Naive thymus-derived CD8-positive, alpha-beta T cell (primary cell): ENCODE results near the gene UQCRC1. TPM values are rescaled to one million over a fixed set of nuclear protein-coding genes. Genes with fewer than 3 reads are reported as not detected.

ENCODE experiments used
- ATAC-seq, 2 donors: fragments of 150-1000 bp; cut with Tn5 transposase in 1 of 2; sonication (Bioruptor Pico), chemical (Tn5 transposase) in 1 of 2; 1 replicate in 1 of 2; 2 replicates in 1 of 2; pipeline ENCODE4 v1.10.0; 2021; ENCODE audit warnings: mild to moderate bottlenecking in 2 of 2, moderate library complexity in 2 of 2
- POLR2A ChIA-PET: fragments of 350-600 bp; sonication (Branson Sonifier 250); formaldehyde crosslinking; loops from one replicate; lab custom pipeline; 2021; ENCODE audit warnings: antibody characterized with exemption; lab: Charles Lee
- DNase-seq, 10 donors: peaks; one replicate each; pipeline versions ENCODE4 v3.0.0 to v3.0.0-alpha.2; 2020 to 2022
- H3K27ac Mint-ChIP-seq, 10 donors: one replicate each; pipeline ENCODE4 v1.8.0; 2020 to 2022; ENCODE audit warnings: mild to moderate bottlenecking in 10 of 10, mixed read lengths in 10 of 10, moderate library complexity in 4 of 10, inconsistent platforms in 1 of 10
- H3K27me3 Mint-ChIP-seq, 5 donors: one replicate each; pipeline ENCODE4 v1.8.0; 2021 to 2022; ENCODE audit warnings: mixed read lengths in 5 of 5
- H3K36me3 Mint-ChIP-seq, 3 donors: one replicate each; pipeline ENCODE4 v1.8.0; 2020 to 2022; ENCODE audit warnings: mixed read lengths in 3 of 3, mild to moderate bottlenecking in 2 of 3, inconsistent platforms in 1 of 3
- H3K4me1 Mint-ChIP-seq, 4 donors: one replicate each; pipeline ENCODE4 v1.8.0; 2021 to 2022; ENCODE audit warnings: mixed read lengths in 4 of 4
- H3K4me3 Mint-ChIP-seq, 10 donors: one replicate each; pipeline ENCODE4 v1.8.0; 2020 to 2022; ENCODE audit warnings: mild to moderate bottlenecking in 10 of 10, mixed read lengths in 10 of 10, moderate library complexity in 6 of 10, inconsistent platforms in 1 of 10
- H3K9me3 Mint-ChIP-seq, 9 donors: one replicate each; pipeline ENCODE4 v1.8.0; 2020 to 2022; ENCODE audit warnings: mixed read lengths in 9 of 9, mild to moderate bottlenecking in 3 of 9, inconsistent platforms in 1 of 9, moderate library complexity in 1 of 9
- polyA plus RNA-seq, 3 donors: library from polyadenylated mRNA; unstranded; fragments of 300-500 nt; fragmentation: Illumina TruSeq; gene quantifications; one replicate each; pipeline ENCODE4 v1.2.3, GENCODE V29; 2021
- total RNA-seq, 8 experiments: library from RNA in 2 of 8; stranded (reverse) in 2 of 8; gene quantifications; one replicate each; pipeline ENCODE4 v1.2.3 and lab custom pipeline; 2021 to 2026

UQCRC1 gene
- total and polyA plus RNA-seq, 5 experiments from 2014 or later: 78.8 to 167 (median 143) TPM

GRCh38 chr3:48595526-48596121 is 13.8 kb downstream of the UQCRC1 start:
- peak overlapping the region in 2 of 10 donors; percentile 26 to 31 for H3K4me3 Mint-ChIP-seq
- no peaks in the 10 kb centered on the region for H3K9me3 Mint-ChIP-seq
- ATAC-seq (peak in 1 of 2 donors; percentile 20), DNase-seq (no peak)
- H3K27ac Mint-ChIP-seq: peak overlapping the region in 2 of 10 donors; percentile 4 to 84
- POLR2A ChIA-PET: no interaction called here
- H3K27me3 Mint-ChIP-seq: peaks cover 8 to 49% (median 25%) of the 10 kb centered on the region in 5 donors
- peaks cover 5 to 17% (median 9%) of the 10 kb centered on the region in 4 donors for H3K4me1 Mint-ChIP-seq
- H3K36me3 Mint-ChIP-seq: peaks cover 0 to 22% (median 2%) of the 10 kb centered on the region in 3 donors

DNA sequence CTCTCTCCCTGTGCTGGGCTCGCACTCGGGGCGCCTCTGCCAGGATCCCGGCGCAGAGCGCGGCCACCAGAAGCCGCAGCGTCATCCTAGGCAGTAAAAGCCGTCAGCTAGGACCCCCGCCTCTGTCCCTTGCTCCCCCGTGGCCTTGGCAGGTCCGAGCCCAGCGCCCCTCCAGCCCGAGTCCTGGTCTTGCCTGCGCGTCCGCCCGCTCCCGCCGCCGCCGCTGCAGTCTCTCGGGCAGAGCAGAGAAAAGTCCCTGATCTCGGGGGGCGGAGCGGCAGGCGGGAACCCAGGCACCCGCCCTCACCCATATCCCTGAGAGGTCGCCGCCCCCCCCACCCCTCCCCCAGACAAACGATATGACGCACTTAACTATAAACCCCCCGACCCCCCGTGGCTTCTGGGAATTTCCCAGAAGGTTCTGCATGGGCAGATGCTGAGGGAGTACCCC is 14.3 kb downstream of the UQCRC1 start, which contains the start of gene COL7A1:
COL7A1 (minus strand) TSS at position 255 of the 451 bp plus-strand sequence; CDS start at position 85, 170 bp downstream.
- H3K4me1 Mint-ChIP-seq: peaks cover 5 to 17% (median 9%) of the 10 kb centered on the region in 4 donors
- ATAC-seq: peak; percentile 35 to 62
- peak in 3 of 10 donors; percentile 8 to 17 (median 12) for DNase-seq
- peak within 1 kb of the TSS in 7 of 10 donors; percentile 8 to 67 (median 45) for H3K4me3 Mint-ChIP-seq
- H3K27me3 Mint-ChIP-seq: peaks cover 8 to 54% (median 28%) of the 10 kb centered on the region in 5 donors
- peak within 1 kb of the TSS in 3 of 10 donors; percentile 35 to 84 (median 60) for H3K27ac Mint-ChIP-seq
- H3K9me3 Mint-ChIP-seq: no peaks in the 10 kb centered on the region
- H3K36me3 Mint-ChIP-seq: peaks cover 0 to 17% (median 0%) of the 10 kb centered on the region in 3 donors
- POLR2A ChIA-PET: no interaction called here

DNA sequence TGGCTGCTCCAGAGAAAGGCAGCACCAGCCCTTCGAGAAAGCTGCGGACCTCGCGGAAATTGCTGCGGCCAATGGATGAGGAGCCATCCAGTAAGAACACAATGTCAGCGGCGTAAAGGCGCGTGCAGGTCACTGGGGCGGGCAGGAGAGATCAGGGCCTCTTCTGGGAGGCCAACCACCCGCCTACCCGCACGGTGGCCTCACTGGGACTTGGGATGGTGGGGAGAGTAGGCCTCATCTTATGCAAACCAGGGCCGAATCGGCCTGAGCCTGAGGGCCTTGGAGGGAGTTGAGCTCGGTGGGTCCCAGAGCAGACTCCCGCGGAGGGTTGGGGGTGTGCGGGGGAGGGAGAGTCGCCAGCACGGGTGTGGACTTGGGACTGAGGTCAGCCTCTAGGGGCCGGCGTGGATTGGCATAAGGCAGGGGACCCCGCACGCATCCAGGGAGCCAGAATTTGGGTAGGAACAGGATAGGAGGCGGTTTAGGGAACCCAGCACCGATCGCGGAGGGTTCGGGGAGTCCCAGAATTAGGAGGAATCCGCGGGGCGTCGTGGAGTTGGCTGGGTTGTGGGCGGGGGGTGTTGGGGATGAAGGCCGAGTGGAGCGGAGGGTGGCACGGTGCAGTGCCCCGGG is 14.9 kb downstream of the UQCRC1 start:
- DNase-seq (no peak), ATAC-seq (no peak)
- Mint-ChIP-seq H3K9me3 (no peaks in the 10 kb centered on the region), H3K27ac (peak overlapping the region in 3 of 10 donors; percentile 35 to 60 (median 37)), H3K27me3 (peaks cover 11 to 59% (median 33%) of the 10 kb centered on the region in 5 donors), H3K36me3 (peaks cover 0 to 12% (median 0%) of the 10 kb centered on the region in 3 donors), H3K4me1 (peaks cover 5 to 17% (median 9%) of the 10 kb centered on the region in 4 donors), H3K4me3 (peak overlapping the region in 7 of 10 donors; percentile 8 to 67 (median 45))
- POLR2A ChIA-PET: no interaction called here

- H3K4me3 Mint-ChIP-seq: no peak overlapping the region
- POLR2A ChIA-PET: no interaction called here
- H3K9me3 Mint-ChIP-seq: no peaks in the 10 kb centered on the region
- ATAC-seq (no peak), DNase-seq (no peak)
- H3K4me1 Mint-ChIP-seq: peaks cover 5 to 17% (median 9%) of the 10 kb centered on the region in 4 donors
- H3K27ac Mint-ChIP-seq: peak overlapping the region in 1 of 10 donors; percentile 56
- peaks cover 0 to 2% (median 0%) of the 10 kb centered on the region in 3 donors for H3K36me3 Mint-ChIP-seq
- peaks cover 16 to 70% (median 42%) of the 10 kb centered on the region in 5 donors for H3K27me3 Mint-ChIP-seq
Observed at GRCh38 chr3:48593337-48593736, 16.1 kb downstream of the UQCRC1 start.

- Mint-ChIP-seq H3K27me3 (peaks cover 16 to 78% (median 47%) of the 10 kb centered on the region in 5 donors), H3K27ac (no peak overlapping the region), H3K4me3 (no peak overlapping the region), H3K36me3 (no peaks in the 10 kb centered on the region), H3K4me1 (peaks cover 5 to 17% (median 9%) of the 10 kb centered on the region in 4 donors), H3K9me3 (no peaks in the 10 kb centered on the region)
- ATAC-seq (no peak), DNase-seq (no peak)
- POLR2A ChIA-PET: no interaction called here
Observed at GRCh38 chr3:48592519-48593087, 16.8 kb downstream of the UQCRC1 start.

GRCh38 chr3:48591886-48592518 is 17.4 kb downstream of the UQCRC1 start:
- Mint-ChIP-seq H3K27me3 (peaks cover 16 to 84% (median 53%) of the 10 kb centered on the region in 5 donors), H3K4me3 (no peak overlapping the region), H3K27ac (no peak overlapping the region), H3K36me3 (no peaks in the 10 kb centered on the region), H3K9me3 (no peaks in the 10 kb centered on the region), H3K4me1 (peaks cover 5 to 17% (median 9%) of the 10 kb centered on the region in 4 donors)
- POLR2A ChIA-PET: no interaction called here
- ATAC-seq (no peak), DNase-seq (no peak)

DNA sequence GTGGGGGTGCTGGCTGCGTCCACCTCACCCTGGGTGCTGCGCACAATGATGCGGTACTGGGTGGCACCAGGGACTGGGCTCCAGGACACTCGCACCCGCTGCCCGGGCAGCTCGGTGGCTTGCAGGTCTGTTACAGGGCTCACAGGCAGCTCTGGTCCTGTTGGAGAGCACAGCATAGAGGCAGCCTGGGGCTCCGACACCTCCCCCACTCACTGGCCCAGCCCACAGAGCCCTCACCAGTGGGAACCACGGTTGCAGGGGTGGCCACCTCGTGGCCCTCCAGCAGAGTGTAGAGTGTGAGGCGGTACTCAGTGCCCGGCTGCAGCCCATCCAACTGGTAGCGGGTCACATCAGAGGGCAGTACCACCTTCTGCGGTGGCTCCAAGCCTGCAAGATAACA is 18.0 kb downstream of the UQCRC1 start:
- Mint-ChIP-seq H3K27me3 (peaks cover 16 to 88% (median 58%) of the 10 kb centered on the region in 5 donors), H3K4me3 (no peak overlapping the region), H3K4me1 (peaks cover 5 to 16% (median 9%) of the 10 kb centered on the region in 4 donors), H3K9me3 (no peaks in the 10 kb centered on the region), H3K27ac (no peak overlapping the region), H3K36me3 (no peaks in the 10 kb centered on the region)
- no peak for DNase-seq
- POLR2A ChIA-PET: no interaction called here
- no peak for ATAC-seq

DNA sequence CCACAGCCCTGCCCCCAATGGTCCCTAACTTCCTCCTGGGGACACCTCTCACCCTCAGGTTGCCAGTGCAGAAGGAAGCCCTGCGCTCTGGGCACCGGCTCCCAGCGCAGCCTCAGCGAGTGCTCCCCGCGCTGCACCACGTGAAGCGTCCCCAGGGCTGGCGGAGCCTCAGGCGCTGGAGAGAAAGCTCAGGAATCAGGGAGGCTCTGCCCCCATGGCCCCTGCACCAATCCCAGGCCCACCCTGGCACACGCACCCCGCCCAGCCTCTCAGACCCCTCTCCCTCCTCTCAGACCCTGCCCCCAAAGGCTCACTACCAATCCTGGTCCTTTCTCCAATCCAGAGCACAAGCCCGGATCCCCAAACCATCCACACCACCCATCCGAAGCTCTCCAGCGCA is 21.2 kb downstream of the UQCRC1 start:
- POLR2A ChIA-PET: no interaction called here
- peak overlapping the region in 1 of 10 donors; percentile 71 for H3K27ac Mint-ChIP-seq
- ATAC-seq (no peak), DNase-seq (no peak)
- no peak overlapping the region for H3K4me3 Mint-ChIP-seq
- peaks cover 12 to 65% (median 50%) of the 10 kb centered on the region in 5 donors for H3K27me3 Mint-ChIP-seq
- no peaks in the 10 kb centered on the region for H3K4me1 Mint-ChIP-seq
- H3K9me3 Mint-ChIP-seq: no peaks in the 10 kb centered on the region
- no peaks in the 10 kb centered on the region for H3K36me3 Mint-ChIP-seq

GRCh38 chr3:48587686-48588085 is 21.8 kb downstream of the UQCRC1 start:
- no peaks in the 10 kb centered on the region for H3K36me3 Mint-ChIP-seq
- H3K27ac Mint-ChIP-seq: peak overlapping the region in 1 of 10 donors; percentile 71
- DNase-seq (no peak), ATAC-seq (no peak)
- H3K9me3 Mint-ChIP-seq: no peaks in the 10 kb centered on the region
- H3K4me3 Mint-ChIP-seq: no peak overlapping the region
- POLR2A ChIA-PET: no interaction called here
- peaks cover 12 to 59% (median 45%) of the 10 kb centered on the region in 5 donors for H3K27me3 Mint-ChIP-seq
- no peaks in the 10 kb centered on the region for H3K4me1 Mint-ChIP-seq

GRCh38 chr3:48585411-48585810 is 24.0 kb downstream of the UQCRC1 start:
- H3K9me3 Mint-ChIP-seq: no peaks in the 10 kb centered on the region
- H3K27ac Mint-ChIP-seq: no peak overlapping the region
- no peaks in the 10 kb centered on the region for H3K4me1 Mint-ChIP-seq
- POLR2A ChIA-PET: no interaction called here
- peaks cover 8 to 42% (median 29%) of the 10 kb centered on the region in 5 donors for H3K27me3 Mint-ChIP-seq
- H3K36me3 Mint-ChIP-seq: no peaks in the 10 kb centered on the region
- H3K4me3 Mint-ChIP-seq: no peak overlapping the region
- DNase-seq (no peak), ATAC-seq (no peak)

GRCh38 chr3:48584836-48585235 is 24.6 kb downstream of the UQCRC1 start:
- H3K36me3 Mint-ChIP-seq: no peaks in the 10 kb centered on the region
- DNase-seq (no peak), ATAC-seq (no peak)
- H3K4me1 Mint-ChIP-seq: no peaks in the 10 kb centered on the region
- H3K27ac Mint-ChIP-seq: no peak overlapping the region
- peaks cover 6 to 36% (median 24%) of the 10 kb centered on the region in 5 donors for H3K27me3 Mint-ChIP-seq
- no peak overlapping the region for H3K4me3 Mint-ChIP-seq
- no peaks in the 10 kb centered on the region for H3K9me3 Mint-ChIP-seq
- POLR2A ChIA-PET: no interaction called here

DNA sequence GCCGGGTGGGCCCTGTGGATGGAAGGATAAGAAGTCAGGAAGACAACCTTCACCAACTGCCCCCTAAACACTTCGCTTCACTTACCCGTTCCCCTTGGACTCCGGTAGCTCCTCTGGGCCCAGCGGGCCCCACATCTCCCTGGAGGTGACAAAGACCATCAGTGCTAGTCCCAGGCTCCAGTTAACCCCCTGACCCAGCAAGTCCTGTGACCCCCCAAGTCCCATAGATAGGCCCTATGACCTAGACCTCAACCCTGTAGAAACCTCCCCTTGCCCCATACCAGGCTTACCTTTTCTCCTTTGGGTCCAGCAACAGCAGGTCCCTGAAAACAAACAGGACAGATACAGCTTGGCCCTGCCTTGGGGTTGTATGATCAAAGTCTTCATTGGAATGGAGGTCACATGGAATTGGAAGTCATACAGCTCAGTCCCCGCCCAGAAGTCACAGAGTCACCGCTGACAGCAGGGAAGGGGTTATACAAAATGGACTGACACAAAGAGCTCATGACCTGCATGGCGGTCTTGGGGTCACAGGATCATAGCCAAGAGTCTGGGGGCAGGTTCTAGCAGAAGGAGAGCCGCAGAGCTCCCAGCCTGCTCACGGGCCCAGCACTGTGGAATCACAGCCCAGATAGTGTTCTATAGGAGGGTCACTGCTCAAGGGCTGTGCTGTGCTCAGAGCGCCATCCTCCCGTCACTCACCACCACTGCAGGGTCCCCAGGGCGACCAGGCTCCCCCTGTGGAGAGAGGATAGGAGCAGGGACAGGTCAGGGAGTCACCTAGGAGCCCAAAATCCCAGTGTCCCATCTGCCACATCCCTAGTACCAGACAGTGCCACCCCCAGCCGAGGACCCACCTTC is 27.6 kb downstream of the UQCRC1 start:
- no peak overlapping the region for H3K27ac Mint-ChIP-seq
- POLR2A ChIA-PET: no interaction called here

More for the DNA sequence above, 27.6 kb downstream of the UQCRC1 start:
- Mint-ChIP-seq H3K27me3 (peaks cover 0 to 6% (median 0%) of the 10 kb centered on the region in 5 donors), H3K4me3 (no peak overlapping the region), H3K9me3 (no peaks in the 10 kb centered on the region), H3K36me3 (no peaks in the 10 kb centered on the region), H3K4me1 (no peaks in the 10 kb centered on the region)
- ATAC-seq (no peak), DNase-seq (no peak)
